Adrenal gland (tissue), 12 donors: ENCODE data around the gene TBC1D24. TPM values are rescaled to one million over a fixed set of nuclear protein-coding genes. Genes with fewer than 3 reads are reported as not detected.

Experiments
- DNase-seq, 7 donors: peaks; one replicate each; pipeline ENCODE4 v3.0.0-alpha.2; 2019 to 2020
- H3K27ac ChIP-seq, 5 donors: fragments of 200-600 bp; sonication (generic) in 4 of 5; 1 replicate in 3 of 5; 2 replicates in 2 of 5; pipeline versions ENCODE4 v1.5.1 to v1.8.0; 2016 to 2020; ENCODE audit warnings: mild to moderate bottlenecking in 1 of 5
- H3K27me3 ChIP-seq: fragments of 200-600 bp; 2 replicates; pipeline ENCODE4 v1.8.0; 2021
- H3K36me3 ChIP-seq, 2 donors: fragments of 200-600 bp; replicated peaks in 1 of 2; 1 replicate in 1 of 2; 2 replicates in 1 of 2; pipeline versions ENCODE4 v1.5.1 to v1.8.0; 2018 to 2022
- H3K4me1 ChIP-seq, 2 donors: fragments of 200-600 bp; replicated peaks in 1 of 2; 1 replicate in 1 of 2; 2 replicates in 1 of 2; pipeline versions ENCODE4 v1.5.1 to v1.8.0; 2018 to 2021
- H3K4me3 ChIP-seq, 4 donors: fragments of 200-600 bp; sonication (generic) in 3 of 4; one replicate each; pipeline ENCODE4 v1.5.1; 2016 to 2018
- H3K9me3 ChIP-seq, 3 donors: fragments of 200-600 bp; sonication (generic) in 1 of 3; replicated peaks in 1 of 3; 1 replicate in 2 of 3; 2 replicates in 1 of 3; pipeline versions ENCODE4 v1.5.1 to v1.8.0; 2016 to 2021
- CTCF ChIP-seq, 6 experiments: fragments of 450-650 bp in 4 of 6; fragments of 200-600 bp in 2 of 6; sonication (generic) in 1 of 6; IDR thresholded peaks; 1 replicate in 5 of 6; 2 replicates in 1 of 6; pipeline versions ENCODE4 v1.5.1 to v1.8.0; 2016 to 2021; ENCODE audit warnings: antibody characterized with exemption in 6 of 6, mild to moderate bottlenecking in 2 of 6, moderate library complexity in 1 of 6
- POLR2A ChIP-seq, 2 donors: fragments of 450-650 bp; IDR thresholded peaks; one replicate each; pipeline ENCODE4 v1.6.1; 2017; ENCODE audit warnings: antibody characterized with exemption in 2 of 2, mild to moderate bottlenecking in 2 of 2, moderate library complexity in 1 of 2
- WGBS, 4 donors: extraction: QIAGEN DNeasy Blood & Tissue Kit in 2 of 4; methylation state at CpG; one replicate each; pipeline versions ENCODE4 v1.1.5 to v1.1.7; 2013 to 2017; 5-methylcytosine and 5-hydroxymethylcytosine counted together
- intact Hi-C, 2 donors: fragments of 100-400 bp; cut with DNase I; formaldehyde crosslinking; loops; one replicate each; pipeline versions ENCODE4 v1.14.1 to v1.15.0; 2022 to 2023
- polyA plus RNA-seq, 3 donors: library from polyadenylated mRNA; stranded (reverse); fragments of 200-250 nt in 2 of 3; fragments of 350-450 nt in 1 of 3; fragmentation: Illumina TruSeq in 1 of 3; extraction: RNeasy Lipid Tissue Mini Kit (QIAGEN cat#74804) in 1 of 3; gene quantifications; one replicate each; pipeline ENCODE4 v1.2.3, GENCODE V29; 2013 to 2014
- total RNA-seq, 9 donors: library from RNA; depleted of rRNA in 4 of 9; stranded (reverse); fragments of >200 nt in 4 of 9; fragments of 120-200 nt in 1 of 9; fragmentation: NEBNext Ultra II Directional in 1 of 9; extraction: Animal tissue kit (Norgen Biotek cat#: 25700) in 1 of 9; gene quantifications; one replicate each; pipeline versions ENCODE4 v1.1.0 to v1.2.4, GENCODE V29; 2013 to 2023
- donor health status: healthy with polysubstance abuse.
- donor health status: Bipolar disorder and iron deficiency.
- donor health status: DM: yes; HTN: yes; CAD: no.
- donor health status: DM: no; HTN: no; CAD: no.
- donor health status: DM: no; HTN: no; CAD: no.
- donor health status: DM: yes; HTN: yes; CAD: no.

The TBC1D24 gene
- total and polyA plus RNA-seq, 12 donors, result 3.9 to 18.5 (median 13.9) TPM

- Histone ChIP-seq H3K9me3 (no peaks in the 10 kb centered on the region), H3K36me3 (peaks cover 0 to 6% of the 10 kb centered on the region in 2 donors), H3K4me3 (no peak overlapping the region), H3K27ac (peak overlapping the region in 1 of 5 donors; percentile 16), H3K27me3 (no peaks in the 10 kb centered on the region), H3K4me1 (peaks cover 0 to 14% of the 10 kb centered on the region in 2 donors)
- peak in 5 of 7 donors; percentile 68 to 74 (median 69) for DNase-seq
- 73 to 96% (median 88%) methylated on average over 12 to 18 of the region's 18 CpGs for WGBS, 4 donors
- TF ChIP-seq POLR2A (IDR thresholded peaks at IDR 0.05) (no peak), CTCF (IDR thresholded peaks at IDR 0.05) (no peak)
- intact Hi-C loops, result no loop called here
Observed at GRCh38 chr16:2451851-2452320, 23.0 kb upstream of the TBC1D24 start.

- WGBS, 4 donors, result 96 to 98% (median 97%) methylated on average over 8 of the region's 8 CpGs
- H3K4me3 ChIP-seq, result no peak overlapping the region
- H3K27ac ChIP-seq, result no peak overlapping the region
- TF ChIP-seq CTCF (IDR thresholded peaks at IDR 0.05), result no peak
- TF ChIP-seq POLR2A (IDR thresholded peaks at IDR 0.05), result no peak
- DNase-seq, result no peak
- H3K36me3 ChIP-seq, result peaks cover 0 to 5% of the 10 kb centered on the region in 2 donors
- H3K4me1 ChIP-seq, result peaks cover 0 to 14% of the 10 kb centered on the region in 2 donors
- no peaks in the 10 kb centered on the region for H3K9me3 ChIP-seq
- intact Hi-C loops, result no loop called here
- no peaks in the 10 kb centered on the region for H3K27me3 ChIP-seq
Observed at GRCh38 chr16:2452650-2453049, 22.3 kb upstream of the TBC1D24 start.

- WGBS, 4 donors, result 94 to 96% (median 95%) methylated on average over 25 to 28 of the region's 28 CpGs
- Histone ChIP-seq H3K27ac (no peak overlapping the region), H3K36me3 (peaks cover 0 to 5% of the 10 kb centered on the region in 2 donors), H3K27me3 (no peaks in the 10 kb centered on the region), H3K9me3 (no peaks in the 10 kb centered on the region), H3K4me3 (no peak overlapping the region), H3K4me1 (peaks cover 0 to 17% of the 10 kb centered on the region in 2 donors)
- intact Hi-C loops, result no loop called here
- DNase-seq, result no peak
- TF ChIP-seq POLR2A (IDR thresholded peaks at IDR 0.05), result no peak
Observed at GRCh38 chr16:2455081-2455845, 19.7 kb upstream of the TBC1D24 start.

GRCh38 chr16:2456551-2457153 lies 18.3 kb upstream of the TBC1D24 start:
- Histone ChIP-seq H3K4me3 (no peak overlapping the region), H3K9me3 (no peaks in the 10 kb centered on the region), H3K4me1 (peaks cover 0 to 17% of the 10 kb centered on the region in 2 donors), H3K36me3 (peaks cover 0 to 5% of the 10 kb centered on the region in 2 donors), H3K27ac (no peak overlapping the region), H3K27me3 (no peaks in the 10 kb centered on the region)
- intact Hi-C loops, result no loop called here
- no peak for DNase-seq
- TF ChIP-seq CTCF (IDR thresholded peaks at IDR 0.05) (no peak), POLR2A (IDR thresholded peaks at IDR 0.05) (no peak)
- 94 to 99% (median 95%) methylated on average over 12 to 21 of the region's 21 CpGs for WGBS, 4 donors
